MM.1S (cell line): ENCODE data around the gene PI4KA.

Experiments
- DNase-seq: peaks from one replicate; pipeline ENCODE4 v3.0.0-alpha.2; 2015
- H2AFZ ChIP-seq: fragments of 300-600 bp; sonication (generic); 2 replicates; pipeline ENCODE4 v1.6.0; 2016; ENCODE audit warnings: antibody characterized with exemption, low read length
- H3F3A ChIP-seq: fragments of 300-600 bp; sonication (generic); 2 replicates; pipeline ENCODE4 v1.6.1; 2016; ENCODE audit warnings: mild to moderate bottlenecking, antibody characterized with exemption, low read length, moderate library complexity, mixed read lengths; ENCODE audit not compliant: insufficient read depth
- H3K27ac ChIP-seq: fragments of 300-600 bp; sonication (generic); 2 replicates; pipeline ENCODE4 v1.5.1; 2016; ENCODE audit warnings: mild to moderate bottlenecking, low read length
- H3K27me3 ChIP-seq: fragments of 300-600 bp; sonication (generic); replicated peaks from 2 replicates; pipeline ENCODE4 v1.6.0; 2016; ENCODE audit warnings: low read length; ENCODE audit not compliant: insufficient read depth
- H3K36me3 ChIP-seq: fragments of 300-600 bp; sonication (generic); replicated peaks from 2 replicates; pipeline ENCODE4 v1.6.1; 2016; ENCODE audit warnings: mild to moderate bottlenecking, low read length, mixed read lengths; ENCODE audit not compliant: insufficient read depth
- H3K4me1 ChIP-seq: fragments of 300-600 bp; sonication (generic); 2 replicates; pipeline ENCODE4 v1.6.1; 2016; ENCODE audit warnings: low read length, mixed read lengths
- H3K4me2 ChIP-seq: fragments of 300-600 bp; sonication (generic); 2 replicates; pipeline ENCODE4 v1.6.0; 2016; ENCODE audit warnings: low read depth, low read length
- H3K4me3 ChIP-seq: fragments of 300-600 bp; sonication (generic); 2 replicates; pipeline ENCODE4 v1.5.1; 2016; ENCODE audit warnings: low read length, mixed read lengths
- H3K79me2 ChIP-seq: fragments of 300-600 bp; sonication (generic); 2 replicates; pipeline ENCODE4 v1.6.1; 2016; ENCODE audit warnings: mixed run types, low read length, mixed read lengths
- H3K9ac ChIP-seq: fragments of 300-600 bp; sonication (generic); 2 replicates; pipeline ENCODE4 v1.6.1; 2016; ENCODE audit warnings: low read length, mixed read lengths
- H3K9me2 ChIP-seq: fragments of 300-600 bp; sonication (generic); replicated peaks from 2 replicates; pipeline ENCODE4 v1.6.1; 2016; ENCODE audit warnings: mild to moderate bottlenecking, low read length, mixed read lengths; ENCODE audit not compliant: insufficient read depth
- H3K9me3 ChIP-seq: fragments of 300-600 bp; sonication (generic); replicated peaks from 2 replicates; pipeline ENCODE4 v1.6.1; 2016; ENCODE audit warnings: mild to moderate bottlenecking, low read length, mixed read lengths; ENCODE audit not compliant: insufficient read depth
- H4K20me1 ChIP-seq: fragments of 300-600 bp; sonication (generic); 2 replicates; pipeline ENCODE4 v1.6.1; 2016; ENCODE audit warnings: mild to moderate bottlenecking, low read length, moderate library complexity, mixed read lengths; ENCODE audit not compliant: insufficient read depth
- CTCF ChIP-seq: fragments of 300-600 bp; sonication (generic); IDR thresholded peaks from 2 replicates; pipeline ENCODE4 v1.5.1; 2016; ENCODE audit warnings: antibody characterized with exemption, low read length, mixed read lengths
- EZH2 ChIP-seq: fragments of 300-600 bp; sonication (generic); optimal IDR thresholded peaks from 2 replicates; pipeline ENCODE3; 2017; ENCODE audit warnings: low read depth, mild to moderate bottlenecking, antibody characterized with exemption, low read length, mixed read lengths
- EZH2phosphoT487 ChIP-seq: fragments of 300-600 bp; sonication (generic); IDR thresholded peaks from 2 replicates; pipeline ENCODE4 v1.6.1; 2018; ENCODE audit warnings: antibody characterized with exemption, low read length

PI4KA gene

GRCh38 chr22:20808844-20809243 lies 49.8 kb downstream of the PI4KA start:
- Histone ChIP-seq H4K20me1 (no peaks in the 10 kb centered on the region), H3K4me1 (no peaks in the 10 kb centered on the region), H3K4me2 (no peak overlapping the region), H3K9me3 (no peaks in the 10 kb centered on the region), H3K27me3 (no peaks in the 10 kb centered on the region), H2AFZ (no peak overlapping the region), H3K9ac (no peak overlapping the region), H3F3A (no peaks in the 10 kb centered on the region), H3K4me3 (no peak overlapping the region), H3K9me2 (no peaks in the 10 kb centered on the region), H3K79me2 (no peaks in the 10 kb centered on the region), H3K27ac (no peak overlapping the region), H3K36me3 (no peaks in the 10 kb centered on the region)
- DNase-seq: no peak
- TF ChIP-seq EZH2phosphoT487: no peak
- TF ChIP-seq CTCF: no peak
- TF ChIP-seq EZH2: no peak

DNA sequence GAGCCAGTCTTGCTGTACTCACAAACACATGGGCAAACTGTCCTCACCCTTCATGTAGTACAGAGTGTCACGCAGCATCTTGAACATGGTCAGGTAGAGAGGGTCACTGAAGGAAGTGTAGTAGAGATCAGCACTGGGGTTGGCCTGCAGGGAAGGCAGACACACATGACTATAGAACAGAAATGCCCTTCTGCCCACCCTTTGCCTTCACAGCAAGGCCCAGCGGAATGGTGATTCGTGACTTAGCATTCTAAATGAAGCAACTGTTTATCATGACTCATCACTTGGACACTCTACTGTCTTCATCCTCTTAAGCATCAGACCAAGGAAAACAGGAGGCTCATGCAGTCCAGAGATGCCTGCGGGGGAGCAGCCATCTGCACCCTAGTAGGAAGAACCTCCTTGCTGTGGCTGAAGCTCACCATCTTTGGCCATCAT lies 51.3 kb downstream of the PI4KA start:
- Histone ChIP-seq H3K9me2 (no peaks in the 10 kb centered on the region), H3K4me1 (no peaks in the 10 kb centered on the region), H3K9ac (no peak overlapping the region), H3K9me3 (no peaks in the 10 kb centered on the region), H3K27ac (no peak overlapping the region), H3K79me2 (no peaks in the 10 kb centered on the region), H3K4me3 (no peak overlapping the region), H2AFZ (no peak overlapping the region), H3K36me3 (no peaks in the 10 kb centered on the region), H3K27me3 (no peaks in the 10 kb centered on the region), H3K4me2 (no peak overlapping the region), H3F3A (no peaks in the 10 kb centered on the region), H4K20me1 (no peaks in the 10 kb centered on the region)
- no peak for DNase-seq
- TF ChIP-seq EZH2phosphoT487 (no peak), CTCF (no peak), EZH2 (no peak)

DNA sequence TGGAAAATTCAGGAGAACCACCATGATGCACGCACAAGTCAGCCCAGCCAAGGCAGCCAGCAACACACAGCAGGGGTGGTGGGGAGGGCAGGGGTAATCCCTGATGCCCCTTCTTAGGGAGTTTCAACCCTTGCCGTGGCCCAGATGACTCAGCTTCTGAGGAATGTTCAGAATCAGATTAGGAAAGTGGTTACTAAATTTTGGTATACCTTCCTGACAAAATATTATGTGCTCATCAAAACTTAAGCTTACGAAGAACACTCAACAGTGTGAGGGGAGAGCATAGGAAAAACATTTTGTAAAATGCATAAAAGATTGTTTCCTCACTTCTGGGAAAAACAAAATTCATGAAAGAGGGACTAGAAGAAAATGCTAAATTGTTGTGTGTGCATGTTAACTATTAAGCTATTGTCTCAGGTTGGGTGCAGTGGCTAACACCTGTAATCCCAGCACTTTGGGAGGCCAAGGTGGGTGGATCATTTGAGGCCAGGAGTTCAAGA lies 52.6 kb downstream of the PI4KA start:
- no peak for TF ChIP-seq EZH2phosphoT487
- no peak for TF ChIP-seq EZH2
- no peak for TF ChIP-seq CTCF
- Histone ChIP-seq H3K27ac (no peak overlapping the region), H3K9me3 (no peaks in the 10 kb centered on the region), H2AFZ (no peak overlapping the region), H3K9me2 (no peaks in the 10 kb centered on the region), H3K79me2 (no peaks in the 10 kb centered on the region), H3K4me2 (no peak overlapping the region), H4K20me1 (no peaks in the 10 kb centered on the region), H3K9ac (no peak overlapping the region), H3K4me1 (no peaks in the 10 kb centered on the region), H3K27me3 (no peaks in the 10 kb centered on the region), H3K36me3 (no peaks in the 10 kb centered on the region), H3F3A (no peaks in the 10 kb centered on the region), H3K4me3 (no peak overlapping the region)
- DNase-seq: no peak
